IMR-90 (cell line): ENCODE data around the gene ARMS2. TPM values are rescaled to one million over a fixed set of nuclear protein-coding genes. Genes with fewer than 3 reads are reported as not detected.
A peak's percentile ranks its signal among the peaks of the same experiment; 100 is the strongest.

Source experiments
- ATAC-seq: fragments of 200-7000 bp; cut with Tn5 transposase; 2 replicates; pipeline ENCODE4 v1.9.1; 2020; ENCODE audit warnings: low read depth, mild to moderate bottlenecking, moderate library complexity
- Bru-seq: library from RNA; stranded (reverse); fragments of 400-500 nt; gene quantifications from one replicate; lab custom pipeline; 2021; lab: Mats Ljungman, UMichigan
- BruChase-seq, 2 experiments: library from RNA; stranded (reverse); fragments of 400-500 nt; gene quantifications; one replicate each; lab custom pipeline; 2021; lab: Mats Ljungman, UMichigan
- BruUV-seq: library from RNA; stranded (reverse); fragments of 400-500 nt; replicated peaks from 2 replicates; lab custom pipeline; 2021; lab: Mats Ljungman, UMichigan
- CTCF ChIA-PET: fragments of 300-600 bp; formaldehyde crosslinking; extraction: SDS; loops from one replicate; lab custom pipeline; 2021; ENCODE audit warnings: antibody characterized with exemption; lab: Yijun Ruan, JAX
- POLR2A ChIA-PET: fragments of 300-600 bp; sonication (Branson Sonifier 250); formaldehyde crosslinking; loops from one replicate; lab custom pipeline; 2022; ENCODE audit warnings: antibody characterized with exemption; ENCODE audit not compliant: unreplicated experiment; lab: Charles Lee
- DNase-seq: peaks from one replicate; pipeline ENCODE4 v3.0.0; 2013
- H2AFZ ChIP-seq: replicated peaks from 2 replicates; pipeline ENCODE3; 2013; ENCODE audit warnings: low read length, mild to moderate bottlenecking; ENCODE audit not compliant: poor library complexity
- H2AK5ac ChIP-seq: 2 replicates; pipeline ENCODE4 v1.6.1; 2013; ENCODE audit warnings: low read depth, low read length, inconsistent platforms
- H2AK9ac ChIP-seq: replicated peaks from 2 replicates; pipeline ENCODE3; 2013; ENCODE audit warnings: mild to moderate bottlenecking, low read depth, low read length, moderate library complexity; ENCODE audit not compliant: poor library complexity
- H2BK120ac ChIP-seq: 2 replicates; pipeline ENCODE4 v1.6.1; 2013; ENCODE audit warnings: low read depth, low read length, inconsistent platforms
- H2BK15ac ChIP-seq: 3 replicates; pipeline ENCODE4 v1.6.1; 2013; ENCODE audit warnings: low read depth, low read length, inconsistent platforms
- H2BK20ac ChIP-seq: 2 replicates; pipeline ENCODE4 v1.6.1; 2013; ENCODE audit warnings: low read depth, mild to moderate bottlenecking, inconsistent platforms, low read length, moderate library complexity
- H2BK5ac ChIP-seq: 2 replicates; pipeline ENCODE4 v1.6.1; 2013; ENCODE audit warnings: mild to moderate bottlenecking, low read depth, low read length, inconsistent platforms; ENCODE audit not compliant: poor library complexity, severe bottlenecking
- H3K14ac ChIP-seq: replicated peaks from 2 replicates; pipeline ENCODE4 v1.6.1; 2013; ENCODE audit warnings: low read depth, low read length, inconsistent platforms
- H3K18ac ChIP-seq: 2 replicates; pipeline ENCODE4 v1.6.1; 2013; ENCODE audit warnings: low read depth, low read length, control low read depth
- H3K23ac ChIP-seq: 2 replicates; pipeline ENCODE4 v1.6.1; 2013; ENCODE audit warnings: low read depth, low read length, inconsistent platforms
- H3K27ac ChIP-seq: 2 replicates; pipeline ENCODE4 v1.5.1; 2013; ENCODE audit warnings: mild to moderate bottlenecking, control low read depth, low read length; ENCODE audit not compliant: insufficient read depth
- H3K27me3 ChIP-seq: 2 replicates; pipeline ENCODE4 v1.6.1; 2013; ENCODE audit warnings: low read length; ENCODE audit not compliant: control insufficient read depth, insufficient read depth
- H3K36me3 ChIP-seq: 2 replicates; pipeline ENCODE4 v1.6.1; 2013; ENCODE audit warnings: low read length, mixed read lengths; ENCODE audit not compliant: control insufficient read depth, insufficient read depth
- H3K4ac ChIP-seq: 2 replicates; pipeline ENCODE4 v1.6.1; 2013; ENCODE audit warnings: low read depth, low read length, inconsistent platforms
- H3K4me1 ChIP-seq: 2 replicates; pipeline ENCODE4 v1.6.1; 2013; ENCODE audit warnings: low read length, mixed read lengths; ENCODE audit not compliant: control insufficient read depth, insufficient read depth
- H3K4me2 ChIP-seq: 2 replicates; pipeline ENCODE4 v1.6.1; 2013; ENCODE audit warnings: low read depth, mild to moderate bottlenecking, control low read depth, low read length, moderate library complexity
- H3K4me3 ChIP-seq: 2 replicates; pipeline ENCODE4 v1.5.1; 2013; ENCODE audit warnings: low read depth, mild to moderate bottlenecking, control low read depth, low read length, moderate library complexity; ENCODE audit not compliant: insufficient read depth
- H3K56ac ChIP-seq: 2 replicates; pipeline ENCODE4 v1.6.1; 2013; ENCODE audit warnings: low read length, inconsistent platforms; ENCODE audit not compliant: insufficient read depth; ENCODE audit errors: extremely low read depth
- H3K79me1 ChIP-seq, 2 experiments: 2 replicates each; pipeline ENCODE4 v1.6.1; 2013; ENCODE audit warnings: low read length in 2 of 2, inconsistent platforms in 1 of 2, low read depth in 1 of 2
- H3K9ac ChIP-seq: 2 replicates; pipeline ENCODE4 v1.6.1; 2013; ENCODE audit warnings: low read depth, low read length, control low read depth
- H3K9me1 ChIP-seq: 2 replicates; pipeline ENCODE4 v1.6.1; 2013; ENCODE audit warnings: low read length, inconsistent platforms; ENCODE audit not compliant: insufficient read depth
- H3K9me3 ChIP-seq: 2 replicates; pipeline ENCODE4 v1.6.1; 2013; ENCODE audit warnings: low read length; ENCODE audit not compliant: control insufficient read depth, insufficient read depth
- H4K20me1 ChIP-seq: 2 replicates; pipeline ENCODE4 v1.6.1; 2013; ENCODE audit warnings: low read length, inconsistent platforms; ENCODE audit not compliant: insufficient read depth
- H4K5ac ChIP-seq: 2 replicates; pipeline ENCODE4 v1.6.1; 2013; ENCODE audit warnings: mild to moderate bottlenecking, low read depth, low read length, control low read depth
- H4K8ac ChIP-seq, 2 experiments: 2 replicates each; pipeline ENCODE4 v1.6.1; 2013; ENCODE audit warnings: low read depth in 2 of 2, low read length in 2 of 2, control low read depth in 1 of 2, inconsistent platforms in 1 of 2
- H4K91ac ChIP-seq: 2 replicates; pipeline ENCODE4 v1.6.1; 2013; ENCODE audit warnings: low read depth, low read length, inconsistent platforms; ENCODE audit not compliant: insufficient read depth
- BHLHE40 ChIP-seq: fragments of 150-350 bp; IDR thresholded peaks from 2 replicates; pipeline ENCODE4 v1.6.1; 2016; ENCODE audit warnings: mild to moderate bottlenecking, low read depth, low read length
- CEBPB ChIP-seq: IDR thresholded peaks from 2 replicates; pipeline ENCODE4 v1.6.1; 2012; ENCODE audit warnings: low read depth, low read length, improper control_type of control experiment
- CHD1 ChIP-seq: IDR thresholded peaks from 2 replicates; pipeline ENCODE4 v1.6.1; 2012; ENCODE audit warnings: low read depth, low read length, improper control_type of control experiment
- FOS ChIP-seq: fragments of 150-350 bp; IDR thresholded peaks from 2 replicates; pipeline ENCODE4 v1.6.1; 2016; ENCODE audit warnings: low read depth, low read length
- MAFK ChIP-seq: IDR thresholded peaks from 2 replicates; pipeline ENCODE4 v1.6.1; 2012; ENCODE audit warnings: low read depth, low read length, improper control_type of control experiment
- MAZ ChIP-seq: IDR thresholded peaks from 2 replicates; pipeline ENCODE4 v1.6.1; 2012; ENCODE audit warnings: low read depth, mild to moderate bottlenecking, low read length, improper control_type of control experiment, moderate library complexity, borderline replicate concordance
- MXI1 ChIP-seq: IDR thresholded peaks from 2 replicates; pipeline ENCODE4 v1.6.1; 2012; ENCODE audit warnings: low read depth, mild to moderate bottlenecking, low read length, moderate library complexity, borderline replicate concordance
- NFE2L2 ChIP-seq: fragments of 150-350 bp; IDR thresholded peaks from 2 replicates; pipeline ENCODE4 v1.6.1; 2016; ENCODE audit warnings: low read depth, mild to moderate bottlenecking, low read length
- POLR2A ChIP-seq: IDR thresholded peaks from 2 replicates; pipeline ENCODE4 v1.6.1; 2012; ENCODE audit warnings: mild to moderate bottlenecking, low read depth, low read length
- RAD21 ChIP-seq: IDR thresholded peaks from 2 replicates; pipeline ENCODE4 v1.6.1; 2012; ENCODE audit warnings: low read length, improper control_type of control experiment
- RCOR1 ChIP-seq: IDR thresholded peaks from 2 replicates; pipeline ENCODE4 v1.6.1; 2012; ENCODE audit warnings: mild to moderate bottlenecking, low read length, improper control_type of control experiment; ENCODE audit not compliant: insufficient replicate concordance
- RFX5 ChIP-seq: IDR thresholded peaks from 2 replicates; pipeline ENCODE4 v1.8.0; 2012; ENCODE audit warnings: low read depth, mild to moderate bottlenecking, low read length, moderate library complexity
- SMC3 ChIP-seq: fragments of 150-350 bp; IDR thresholded peaks from 2 replicates; pipeline ENCODE4 v1.6.1; 2016; ENCODE audit warnings: low read depth, mild to moderate bottlenecking, antibody characterized with exemption, low read length, moderate library complexity
- USF2 ChIP-seq: fragments of 150-350 bp; IDR thresholded peaks from 2 replicates; pipeline ENCODE4 v1.6.1; 2017; ENCODE audit warnings: mild to moderate bottlenecking, antibody characterized with exemption, low read length, low read depth
- WGBS, 2 experiments: methylation state at CpG; one replicate each; pipeline versions ENCODE4 v1.1.5 to v1.1.7; 2013; ENCODE audit warnings: missing lambda C conversion rate in 2 of 2; ENCODE audit not compliant: insufficient read length in 1 of 2; ENCODE audit errors: extremely low coverage in 2 of 2; 5-methylcytosine and 5-hydroxymethylcytosine counted together
- dilution Hi-C: fragments of 300-500 bp; cut with HindIII; formaldehyde crosslinking; loops from one replicate; pipeline ENCODE4 v1.14.3; 2018; ENCODE audit warnings: low sequenced_read_pairs; ENCODE audit not compliant: unreplicated experiment
- in situ Hi-C: fragments of 300-500 bp; cut with MboI; formaldehyde crosslinking; loops from 3 replicates; pipeline ENCODE4 v1.14.3; 2019; ENCODE audit warnings: low sequenced_read_pairs, inconsistent platforms, mixed read lengths
- intact Hi-C: fragments of 100-400 bp; cut with micrococcal nuclease; formaldehyde crosslinking; loops from 2 replicates; pipeline ENCODE4 v1.10.0; 2022
- long read RNA-seq: library from polyadenylated mRNA; unstranded; transcript quantifications from one replicate; pipeline ENCODE4 v2.0.0, GENCODE V29; 2021; ENCODE audit not compliant: unreplicated experiment
- polyA plus RNA-seq, 3 experiments: library from polyadenylated mRNA; depleted of rRNA; stranded (reverse); fragments of >200 nt; gene quantifications; 2 replicates each; pipeline ENCODE4 v1.2.3, GENCODE V29; 2012; ENCODE audit warnings: low replicate concordance in 1 of 3
- total RNA-seq: library from RNA; depleted of rRNA; stranded (reverse); fragments of >200 nt; gene quantifications from 2 replicates; pipeline ENCODE4 v1.2.3, GENCODE V29; 2012; rRNA removed
- TF ChIP-seq, protein P1 (sequence below): conservative IDR thresholded peaks from 2 replicates; pipeline ENCODE4 v1.5.1; 2012; ENCODE audit warnings: mild to moderate bottlenecking, low read depth, low read length, improper control_type of control experiment

The ARMS2 gene
- total RNA-seq (not detected in 2 replicates), polyA plus RNA-seq (2012; rRNA removed) (not detected in 2 replicates), Bru-seq, nascent RNA (percentile 14 among the genes with signal in this experiment), BruChase-seq, experiment 1, labeled RNA remaining after a 6-hour chase (percentile 15 among the genes with signal in this experiment), BruChase-seq, experiment 2, labeled RNA remaining after a 2-hour chase (percentile 26 among the genes with signal in this experiment)
- polyA plus RNA-seq (2012; cell fraction: cytosol; rRNA removed) = not detected in 2 replicates
- polyA plus RNA-seq (2012; cell fraction: nucleus; rRNA removed; ENCODE audit: low replicate concordance) = 0.10 TPM in 1 of 2 replicates, not detected in the other
- long read RNA-seq = 0 reads

GRCh38 chr10:122454603-122455080, at the start of gene ARMS2:
ARMS2 (plus strand) TSS chr10:122454653; CDS start chr10:122454728, 75 bp downstream.
- Histone ChIP-seq H2AFZ (peak within 1 kb of the TSS; percentile 7), H3K14ac (0 out of 2 replicates have a peak within 1 kb of the TSS, but pooled peaks have one; percentile 35), H3K27me3 (peaks cover 2% of the 10 kb centered on the region), H2BK20ac (peak within 1 kb of the TSS; percentile 73), H2BK120ac (peak within 1 kb of the TSS; percentile 75), H2AK5ac (peak within 1 kb of the TSS; percentile 82), H4K91ac (peak within 1 kb of the TSS; percentile 88), H3K56ac (peak within 1 kb of the TSS; percentile 22; the same call in 1 of the 2 replicates), H4K8ac (peak within 1 kb of the TSS; percentile 23 to 40; a peak in 2 of 4 replicates), H3K4ac (peak within 1 kb of the TSS; percentile 75), H3K27ac (no peak within 1 kb of the TSS), H3K23ac (no peak within 1 kb of the TSS), H3K9ac (no peak within 1 kb of the TSS), H4K5ac (peak within 1 kb of the TSS; percentile 44), H3K9me3 (no peaks in the 10 kb centered on the region), H3K4me1 (peaks cover 5% of the 10 kb centered on the region), H2BK5ac (no peak within 1 kb of the TSS), H3K18ac (peak within 1 kb of the TSS; percentile 63), H2AK9ac (no peak within 1 kb of the TSS), H3K36me3 (no peaks in the 10 kb centered on the region), H3K4me2 (no peak within 1 kb of the TSS), H3K4me3 (no peak within 1 kb of the TSS), H3K9me1 (peaks cover 4% of the 10 kb centered on the region; the same call in 1 of the 2 replicates), H2BK15ac (no peak within 1 kb of the TSS), H4K20me1 (no peaks in the 10 kb centered on the region), H3K79me1 (no peaks in the 10 kb centered on the region)
- ChIA-PET CTCF (interaction anchor here (3.1 kb wide), 1 partner anchor 111 kb away, joined by 14 read pairs; no protein-coding TSS in a partner anchor), POLR2A (no interaction called here)
- dilution Hi-C loops (no loop called here), in situ Hi-C loops (loop anchor here (10.0 kb wide), 1 partner anchor 110 kb away; the partner anchor contains the start of gene DMBT1), intact Hi-C loops (no loop called here)
- DNase-seq (no peak), ATAC-seq (no peak)
- BruUV-seq = no TSS peak
- no CpG with 5 or more reads among the region's 7 CpGs for WGBS, 2 experiments
- no peak for TF ChIP-seq RCOR1
- TF ChIP-seq SMC3 = no peak
- TF ChIP-seq BHLHE40 = no peak
- TF ChIP-seq MAZ = no peak
- TF ChIP-seq RAD21 = no peak
- no peak for TF ChIP-seq RFX5
- TF ChIP-seq POLR2A = no peak
- no peak for TF ChIP-seq FOS
- no peak for TF ChIP-seq CEBPB
- TF ChIP-seq CHD1 = no peak
- TF ChIP-seq NFE2L2 = no peak
- TF ChIP-seq, protein P1, sequence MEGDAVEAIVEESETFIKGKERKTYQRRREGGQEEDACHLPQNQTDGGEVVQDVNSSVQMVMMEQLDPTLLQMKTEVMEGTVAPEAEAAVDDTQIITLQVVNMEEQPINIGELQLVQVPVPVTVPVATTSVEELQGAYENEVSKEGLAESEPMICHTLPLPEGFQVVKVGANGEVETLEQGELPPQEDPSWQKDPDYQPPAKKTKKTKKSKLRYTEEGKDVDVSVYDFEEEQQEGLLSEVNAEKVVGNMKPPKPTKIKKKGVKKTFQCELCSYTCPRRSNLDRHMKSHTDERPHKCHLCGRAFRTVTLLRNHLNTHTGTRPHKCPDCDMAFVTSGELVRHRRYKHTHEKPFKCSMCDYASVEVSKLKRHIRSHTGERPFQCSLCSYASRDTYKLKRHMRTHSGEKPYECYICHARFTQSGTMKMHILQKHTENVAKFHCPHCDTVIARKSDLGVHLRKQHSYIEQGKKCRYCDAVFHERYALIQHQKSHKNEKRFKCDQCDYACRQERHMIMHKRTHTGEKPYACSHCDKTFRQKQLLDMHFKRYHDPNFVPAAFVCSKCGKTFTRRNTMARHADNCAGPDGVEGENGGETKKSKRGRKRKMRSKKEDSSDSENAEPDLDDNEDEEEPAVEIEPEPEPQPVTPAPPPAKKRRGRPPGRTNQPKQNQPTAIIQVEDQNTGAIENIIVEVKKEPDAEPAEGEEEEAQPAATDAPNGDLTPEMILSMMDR = no peak
- no peak for TF ChIP-seq MAFK
- no peak for TF ChIP-seq MXI1
- TF ChIP-seq USF2 = no peak
